HFFc6 (cell line): ENCODE data around the gene BLVRB. TPM values are rescaled to one million over a fixed set of nuclear protein-coding genes. Genes with fewer than 3 reads are reported as not detected.

Source experiments
- DNase-seq: peaks from one replicate; pipeline ENCODE4 v3.0.0-alpha.2; 2018
- H3K27ac Mint-ChIP-seq: 2 replicates; pipeline ENCODE4 v1.8.0; 2020; ENCODE audit warnings: mild to moderate bottlenecking, mixed read lengths
- H3K27me3 Mint-ChIP-seq: 2 replicates; pipeline ENCODE4 v1.8.0; 2021; ENCODE audit warnings: mild to moderate bottlenecking, moderate library complexity, mixed read lengths; ENCODE audit not compliant: insufficient read depth
- H3K36me3 Mint-ChIP-seq: 2 replicates; pipeline ENCODE4 v1.8.0; 2021; ENCODE audit warnings: low read depth, mixed read lengths
- H3K4me1 Mint-ChIP-seq: 2 replicates; pipeline ENCODE4 v1.8.0; 2020; ENCODE audit warnings: low read depth, mixed read lengths
- H3K4me3 Mint-ChIP-seq: 2 replicates; pipeline ENCODE4 v1.8.0; 2020; ENCODE audit warnings: mild to moderate bottlenecking, moderate library complexity, mixed read lengths
- H3K9me3 Mint-ChIP-seq: 2 replicates; pipeline ENCODE4 v1.8.0; 2020; ENCODE audit warnings: mild to moderate bottlenecking, mixed read lengths
- total RNA-seq, 6 experiments: library from RNA; stranded (reverse); fragmentation: NEBNext Ultra II Directional; extraction: Animal tissue kit (Norgen Biotek cat#: 25700); gene quantifications; 2 replicates in 1 of 6; 3 replicates in 5 of 6; pipeline ENCODE4 v1.2.3, GENCODE V29; 2021
- TF ChIP-seq, protein P1 (sequence below): fragments of 200-600 bp; sonication (generic); IDR thresholded peaks from 2 replicates; pipeline ENCODE4 v1.5.0; 2021; ENCODE audit warnings: antibody characterized with exemption, mild to moderate bottlenecking

The BLVRB gene
- total RNA-seq, 6 experiments from 2014 or later = 35.3 to 55.7 (median 52.5) TPM

DNA sequence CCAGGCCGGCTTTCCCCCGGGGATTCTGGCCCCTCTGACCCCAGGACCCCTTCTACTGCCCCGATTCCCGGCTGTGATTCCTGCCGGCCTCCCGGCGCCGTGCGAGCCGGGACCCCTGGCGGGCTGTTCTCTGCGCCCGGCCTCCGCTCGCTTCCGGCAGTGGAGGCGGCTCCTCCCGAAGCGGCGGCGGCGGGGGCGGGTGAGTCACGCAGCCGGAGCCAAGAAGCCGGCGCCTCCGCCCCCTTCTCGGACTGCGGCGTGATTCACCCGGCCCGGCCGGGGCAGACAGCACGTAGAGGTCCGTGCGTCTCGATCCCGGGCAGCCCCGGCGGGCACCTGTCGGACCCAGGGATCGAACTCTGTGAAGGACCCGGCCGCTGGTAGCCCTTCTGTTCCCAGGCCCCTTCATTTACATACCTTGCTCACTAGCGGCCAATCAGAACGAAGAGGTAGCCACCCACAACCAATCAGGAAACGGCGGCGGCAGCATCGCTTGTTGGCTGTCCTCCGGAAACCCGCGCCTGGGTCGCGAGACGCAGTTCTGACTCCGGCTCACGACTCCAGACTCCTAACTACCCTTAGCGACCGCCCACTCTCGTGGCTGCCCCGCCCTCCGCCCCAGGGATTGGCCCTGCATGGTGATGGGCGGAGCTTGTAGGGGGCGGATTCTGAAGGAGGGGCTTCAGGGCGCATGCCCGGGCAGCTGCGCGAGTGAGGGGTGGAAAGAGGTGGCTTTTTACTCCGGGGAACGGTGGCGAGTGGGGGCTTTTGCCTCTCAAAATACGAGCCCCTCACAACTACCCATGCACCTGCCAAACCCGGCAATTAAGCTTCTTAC is 39.9 kb downstream of the BLVRB start, which contains the start of gene SERTAD1:
Gene SERTAD1 (minus strand): TSS at position 543 of the 838 bp plus-strand sequence. CDS start 2,446 bp downstream, outside the sequence.
- Mint-ChIP-seq H3K4me1 (peaks cover 25% of the 10 kb centered on the region), H3K27ac (peak within 1 kb of the TSS; percentile 97), H3K36me3 (peaks cover 15% of the 10 kb centered on the region), H3K4me3 (peak within 1 kb of the TSS; percentile 98), H3K9me3 (no peaks in the 10 kb centered on the region), H3K27me3 (peaks cover 4% of the 10 kb centered on the region)
- TF ChIP-seq, protein P1, sequence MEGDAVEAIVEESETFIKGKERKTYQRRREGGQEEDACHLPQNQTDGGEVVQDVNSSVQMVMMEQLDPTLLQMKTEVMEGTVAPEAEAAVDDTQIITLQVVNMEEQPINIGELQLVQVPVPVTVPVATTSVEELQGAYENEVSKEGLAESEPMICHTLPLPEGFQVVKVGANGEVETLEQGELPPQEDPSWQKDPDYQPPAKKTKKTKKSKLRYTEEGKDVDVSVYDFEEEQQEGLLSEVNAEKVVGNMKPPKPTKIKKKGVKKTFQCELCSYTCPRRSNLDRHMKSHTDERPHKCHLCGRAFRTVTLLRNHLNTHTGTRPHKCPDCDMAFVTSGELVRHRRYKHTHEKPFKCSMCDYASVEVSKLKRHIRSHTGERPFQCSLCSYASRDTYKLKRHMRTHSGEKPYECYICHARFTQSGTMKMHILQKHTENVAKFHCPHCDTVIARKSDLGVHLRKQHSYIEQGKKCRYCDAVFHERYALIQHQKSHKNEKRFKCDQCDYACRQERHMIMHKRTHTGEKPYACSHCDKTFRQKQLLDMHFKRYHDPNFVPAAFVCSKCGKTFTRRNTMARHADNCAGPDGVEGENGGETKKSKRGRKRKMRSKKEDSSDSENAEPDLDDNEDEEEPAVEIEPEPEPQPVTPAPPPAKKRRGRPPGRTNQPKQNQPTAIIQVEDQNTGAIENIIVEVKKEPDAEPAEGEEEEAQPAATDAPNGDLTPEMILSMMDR = peak; percentile 89
- DNase-seq = peak; percentile 99

DNA sequence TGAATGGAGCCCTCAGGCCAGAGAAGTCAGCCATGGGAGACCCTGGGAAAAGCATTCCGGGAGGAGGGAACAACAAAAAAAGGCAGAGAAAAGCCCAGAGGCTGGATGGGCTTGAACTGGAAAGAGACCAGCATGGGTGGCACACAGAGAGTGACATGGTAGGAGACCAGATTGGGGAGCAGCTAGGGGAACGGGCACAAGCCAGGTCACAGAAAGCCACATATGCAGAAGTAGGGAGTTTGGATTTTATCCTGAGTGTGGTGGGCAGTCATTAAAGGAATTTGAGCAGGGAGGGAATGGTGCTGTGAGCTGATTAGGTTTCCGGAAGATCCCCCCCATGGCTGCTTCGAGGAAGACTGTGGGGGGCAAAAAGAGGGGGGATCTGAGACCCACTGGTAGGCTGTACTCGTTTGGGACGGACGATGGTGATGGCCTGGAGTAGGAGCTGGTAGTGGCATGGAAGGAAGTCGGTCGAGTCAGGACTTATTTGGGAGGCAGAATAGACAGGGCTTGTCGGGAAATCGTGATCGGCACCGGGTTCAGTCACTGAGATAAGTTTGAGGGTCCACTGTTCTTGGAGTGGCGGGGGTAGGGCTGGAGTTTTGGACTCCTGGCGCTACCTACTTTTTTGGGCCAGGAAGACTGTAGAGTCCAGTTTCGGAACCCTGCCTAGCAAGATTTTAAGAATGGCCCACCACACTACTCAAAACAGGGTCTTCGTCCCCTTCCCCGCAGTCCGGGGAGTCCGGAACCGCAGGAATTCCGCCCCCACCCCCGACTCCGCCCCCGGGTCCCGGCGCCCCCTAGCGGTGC is 40.7 kb downstream of the BLVRB start:
- Mint-ChIP-seq H3K27ac (peak overlapping the region; percentile 97), H3K36me3 (peaks cover 15% of the 10 kb centered on the region), H3K4me1 (peaks cover 25% of the 10 kb centered on the region), H3K27me3 (peaks cover 4% of the 10 kb centered on the region), H3K4me3 (peak overlapping the region; percentile 98), H3K9me3 (no peaks in the 10 kb centered on the region)
- no peak for DNase-seq
- TF ChIP-seq, protein P1 = no peak

DNA sequence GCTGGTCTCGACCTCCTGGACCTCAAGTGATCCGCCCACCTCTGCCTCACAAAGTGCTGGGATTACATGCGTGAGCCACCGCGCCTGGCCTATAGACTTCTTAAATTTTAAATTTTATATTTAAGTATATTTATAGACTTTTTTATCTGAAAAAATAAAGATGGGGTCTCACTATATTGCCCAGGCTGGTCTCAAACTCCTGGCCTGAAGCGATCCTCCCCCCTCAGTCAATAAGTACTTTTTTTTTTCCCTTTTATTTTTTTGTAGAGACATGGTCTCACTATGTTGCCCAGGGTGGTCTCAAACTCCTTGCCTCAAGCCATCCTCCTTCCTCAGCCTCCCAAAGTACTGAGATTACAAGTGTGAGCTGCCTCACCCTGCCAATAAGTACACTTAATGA is 41.6 kb downstream of the BLVRB start:
- Mint-ChIP-seq H3K9me3 (no peaks in the 10 kb centered on the region), H3K27me3 (peaks cover 4% of the 10 kb centered on the region), H3K27ac (peak overlapping the region; percentile 73; the same call in 1 of the 2 replicates), H3K4me3 (peak overlapping the region; percentile 98), H3K4me1 (peaks cover 25% of the 10 kb centered on the region), H3K36me3 (peaks cover 15% of the 10 kb centered on the region)
- TF ChIP-seq, protein P1 = no peak
- DNase-seq = no peak

GRCh38 chr19:40422748-40423566 is 42.6 kb downstream of the BLVRB start:
- Mint-ChIP-seq H3K27ac (peak overlapping the region; percentile 91), H3K4me3 (peak overlapping the region; percentile 82; the same call in 1 of the 2 replicates), H3K9me3 (no peaks in the 10 kb centered on the region), H3K36me3 (peaks cover 15% of the 10 kb centered on the region), H3K4me1 (peaks cover 25% of the 10 kb centered on the region), H3K27me3 (peaks cover 4% of the 10 kb centered on the region)
- TF ChIP-seq, protein P1 = 0 out of 2 replicates have a peak, but pooled peaks have one; percentile 13
- DNase-seq = no peak
